HEK293 (cell line): ENCODE measurements around the gene ARL11.

Experiments
- AEBP2 ChIP-seq: fragments of 450-650 bp; formaldehyde crosslinking; IDR thresholded peaks from 2 replicates; pipeline ENCODE4 v1.5.1; 2016; ENCODE audit warnings: missing biosample characterization, missing genetic modification characterization, borderline replicate concordance
- KLF9 ChIP-seq: fragments of 450-650 bp; formaldehyde crosslinking; IDR thresholded peaks from 2 replicates; pipeline ENCODE4 v1.5.1; 2016; ENCODE audit warnings: missing biosample characterization, missing genetic modification characterization, low read depth
- ZBTB10 ChIP-seq: fragments of 450-650 bp; formaldehyde crosslinking; IDR thresholded peaks from 2 replicates; pipeline ENCODE4 v1.5.1; 2016; ENCODE audit warnings: missing biosample characterization, missing genetic modification characterization
- ZNF10 ChIP-seq: fragments of 450-650 bp; formaldehyde crosslinking; IDR thresholded peaks from 2 replicates; pipeline ENCODE4 v1.5.1; 2017; ENCODE audit warnings: missing biosample characterization, missing genetic modification characterization
- ZSCAN5A ChIP-seq: fragments of 450-650 bp; formaldehyde crosslinking; IDR thresholded peaks from 2 replicates; pipeline ENCODE4 v1.5.1; 2016; ENCODE audit warnings: missing biosample characterization, missing genetic modification characterization
- TF ChIP-seq, protein P1 (sequence below): fragments of 450-650 bp; formaldehyde crosslinking; IDR thresholded peaks from 2 replicates; pipeline ENCODE4 v1.5.1; 2016; ENCODE audit warnings: missing biosample characterization, missing genetic modification characterization
- TF ChIP-seq, protein P2 (sequence below): fragments of 450-650 bp; formaldehyde crosslinking; IDR thresholded peaks from 2 replicates; pipeline ENCODE4 v1.5.1; 2016; ENCODE audit warnings: missing biosample characterization, missing genetic modification characterization
- TF ChIP-seq, protein P3 (sequence below): fragments of 450-650 bp; formaldehyde crosslinking; IDR thresholded peaks from 2 replicates; pipeline ENCODE4 v1.5.1; 2016; ENCODE audit warnings: missing biosample characterization, missing genetic modification characterization

GRCh38 chr13:49584771-49585182, 43.5 kb upstream of the ARL11 start:
- TF ChIP-seq AEBP2 (tag by site-specific recombination) (no peak), KLF9 (no peak), ZBTB10 (tag by site-specific recombination) (no peak), ZNF10 (tag by site-specific recombination) (no peak), ZSCAN5A (tag by site-specific recombination) (no peak)
- TF ChIP-seq, protein P1, sequence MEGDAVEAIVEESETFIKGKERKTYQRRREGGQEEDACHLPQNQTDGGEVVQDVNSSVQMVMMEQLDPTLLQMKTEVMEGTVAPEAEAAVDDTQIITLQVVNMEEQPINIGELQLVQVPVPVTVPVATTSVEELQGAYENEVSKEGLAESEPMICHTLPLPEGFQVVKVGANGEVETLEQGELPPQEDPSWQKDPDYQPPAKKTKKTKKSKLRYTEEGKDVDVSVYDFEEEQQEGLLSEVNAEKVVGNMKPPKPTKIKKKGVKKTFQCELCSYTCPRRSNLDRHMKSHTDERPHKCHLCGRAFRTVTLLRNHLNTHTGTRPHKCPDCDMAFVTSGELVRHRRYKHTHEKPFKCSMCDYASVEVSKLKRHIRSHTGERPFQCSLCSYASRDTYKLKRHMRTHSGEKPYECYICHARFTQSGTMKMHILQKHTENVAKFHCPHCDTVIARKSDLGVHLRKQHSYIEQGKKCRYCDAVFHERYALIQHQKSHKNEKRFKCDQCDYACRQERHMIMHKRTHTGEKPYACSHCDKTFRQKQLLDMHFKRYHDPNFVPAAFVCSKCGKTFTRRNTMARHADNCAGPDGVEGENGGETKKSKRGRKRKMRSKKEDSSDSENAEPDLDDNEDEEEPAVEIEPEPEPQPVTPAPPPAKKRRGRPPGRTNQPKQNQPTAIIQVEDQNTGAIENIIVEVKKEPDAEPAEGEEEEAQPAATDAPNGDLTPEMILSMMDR = no peak
- TF ChIP-seq, protein P2, sequence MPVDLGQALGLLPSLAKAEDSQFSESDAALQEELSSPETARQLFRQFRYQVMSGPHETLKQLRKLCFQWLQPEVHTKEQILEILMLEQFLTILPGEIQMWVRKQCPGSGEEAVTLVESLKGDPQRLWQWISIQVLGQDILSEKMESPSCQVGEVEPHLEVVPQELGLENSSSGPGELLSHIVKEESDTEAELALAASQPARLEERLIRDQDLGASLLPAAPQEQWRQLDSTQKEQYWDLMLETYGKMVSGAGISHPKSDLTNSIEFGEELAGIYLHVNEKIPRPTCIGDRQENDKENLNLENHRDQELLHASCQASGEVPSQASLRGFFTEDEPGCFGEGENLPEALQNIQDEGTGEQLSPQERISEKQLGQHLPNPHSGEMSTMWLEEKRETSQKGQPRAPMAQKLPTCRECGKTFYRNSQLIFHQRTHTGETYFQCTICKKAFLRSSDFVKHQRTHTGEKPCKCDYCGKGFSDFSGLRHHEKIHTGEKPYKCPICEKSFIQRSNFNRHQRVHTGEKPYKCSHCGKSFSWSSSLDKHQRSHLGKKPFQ (tag by site-specific recombination) = no peak
- TF ChIP-seq, protein P3, sequence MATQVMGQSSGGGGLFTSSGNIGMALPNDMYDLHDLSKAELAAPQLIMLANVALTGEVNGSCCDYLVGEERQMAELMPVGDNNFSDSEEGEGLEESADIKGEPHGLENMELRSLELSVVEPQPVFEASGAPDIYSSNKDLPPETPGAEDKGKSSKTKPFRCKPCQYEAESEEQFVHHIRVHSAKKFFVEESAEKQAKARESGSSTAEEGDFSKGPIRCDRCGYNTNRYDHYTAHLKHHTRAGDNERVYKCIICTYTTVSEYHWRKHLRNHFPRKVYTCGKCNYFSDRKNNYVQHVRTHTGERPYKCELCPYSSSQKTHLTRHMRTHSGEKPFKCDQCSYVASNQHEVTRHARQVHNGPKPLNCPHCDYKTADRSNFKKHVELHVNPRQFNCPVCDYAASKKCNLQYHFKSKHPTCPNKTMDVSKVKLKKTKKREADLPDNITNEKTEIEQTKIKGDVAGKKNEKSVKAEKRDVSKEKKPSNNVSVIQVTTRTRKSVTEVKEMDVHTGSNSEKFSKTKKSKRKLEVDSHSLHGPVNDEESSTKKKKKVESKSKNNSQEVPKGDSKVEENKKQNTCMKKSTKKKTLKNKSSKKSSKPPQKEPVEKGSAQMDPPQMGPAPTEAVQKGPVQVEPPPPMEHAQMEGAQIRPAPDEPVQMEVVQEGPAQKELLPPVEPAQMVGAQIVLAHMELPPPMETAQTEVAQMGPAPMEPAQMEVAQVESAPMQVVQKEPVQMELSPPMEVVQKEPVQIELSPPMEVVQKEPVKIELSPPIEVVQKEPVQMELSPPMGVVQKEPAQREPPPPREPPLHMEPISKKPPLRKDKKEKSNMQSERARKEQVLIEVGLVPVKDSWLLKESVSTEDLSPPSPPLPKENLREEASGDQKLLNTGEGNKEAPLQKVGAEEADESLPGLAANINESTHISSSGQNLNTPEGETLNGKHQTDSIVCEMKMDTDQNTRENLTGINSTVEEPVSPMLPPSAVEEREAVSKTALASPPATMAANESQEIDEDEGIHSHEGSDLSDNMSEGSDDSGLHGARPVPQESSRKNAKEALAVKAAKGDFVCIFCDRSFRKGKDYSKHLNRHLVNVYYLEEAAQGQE (tag by site-specific recombination) = no peak
